Spleen (tissue), 7 donors: ENCODE results near the gene OOSP2.

Source experiments
- POLR2A ChIP-seq, 3 donors: fragments of 450-650 bp; IDR thresholded peaks; one replicate each; pipeline ENCODE4 v1.5.1; 2017; ENCODE audit warnings: antibody characterized with exemption in 3 of 3, mild to moderate bottlenecking in 1 of 3
- POLR2AphosphoS5 ChIP-seq, 3 donors: sonication (generic); formaldehyde crosslinking; IDR thresholded peaks; one replicate each; pipeline ENCODE4 v1.5.1; 2017; ENCODE audit warnings: antibody characterized with exemption in 3 of 3
- TF ChIP-seq, protein P1 (sequence below), 11 experiments: fragments of 200-600 bp in 7 of 11; fragments of 450-650 bp in 4 of 11; sonication (generic) in 4 of 11; IDR thresholded peaks in 8 of 11; conservative IDR thresholded peaks in 3 of 11; 1 replicate in 7 of 11; 2 replicates in 4 of 11; pipeline versions ENCODE4 v1.4.0 to v1.8.0; 2016 to 2021; ENCODE audit warnings: antibody characterized with exemption in 11 of 11, inconsistent platforms in 4 of 11, mild to moderate bottlenecking in 1 of 11
- donor health status: DM: no; HTN: no; CAD: no; lungs with moderate emphysema.
- donor health status: DM: no; HTN: no; CAD: no.
- donor health status: DM: no; HTN: no; CAD: no.

DNA sequence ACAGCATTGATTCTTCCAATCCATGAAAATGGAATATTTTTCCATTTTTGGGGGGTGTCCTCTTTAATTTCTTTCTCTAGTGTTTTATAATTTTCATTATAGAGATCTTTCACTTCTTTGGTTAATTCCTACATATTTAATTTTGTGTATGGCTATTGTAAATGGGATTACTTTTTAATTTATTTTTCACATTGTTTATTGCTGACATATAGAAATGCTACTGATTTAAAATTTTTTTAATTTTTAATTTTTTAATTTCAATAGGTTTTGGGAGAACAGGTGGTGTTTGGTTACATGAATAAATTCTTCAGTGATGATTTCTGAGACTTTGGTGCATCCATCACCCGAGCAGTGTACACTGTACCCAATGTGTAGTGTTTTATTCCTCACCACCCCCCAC is 49.8 kb upstream of the OOSP2 start:
- TF ChIP-seq, protein P1, sequence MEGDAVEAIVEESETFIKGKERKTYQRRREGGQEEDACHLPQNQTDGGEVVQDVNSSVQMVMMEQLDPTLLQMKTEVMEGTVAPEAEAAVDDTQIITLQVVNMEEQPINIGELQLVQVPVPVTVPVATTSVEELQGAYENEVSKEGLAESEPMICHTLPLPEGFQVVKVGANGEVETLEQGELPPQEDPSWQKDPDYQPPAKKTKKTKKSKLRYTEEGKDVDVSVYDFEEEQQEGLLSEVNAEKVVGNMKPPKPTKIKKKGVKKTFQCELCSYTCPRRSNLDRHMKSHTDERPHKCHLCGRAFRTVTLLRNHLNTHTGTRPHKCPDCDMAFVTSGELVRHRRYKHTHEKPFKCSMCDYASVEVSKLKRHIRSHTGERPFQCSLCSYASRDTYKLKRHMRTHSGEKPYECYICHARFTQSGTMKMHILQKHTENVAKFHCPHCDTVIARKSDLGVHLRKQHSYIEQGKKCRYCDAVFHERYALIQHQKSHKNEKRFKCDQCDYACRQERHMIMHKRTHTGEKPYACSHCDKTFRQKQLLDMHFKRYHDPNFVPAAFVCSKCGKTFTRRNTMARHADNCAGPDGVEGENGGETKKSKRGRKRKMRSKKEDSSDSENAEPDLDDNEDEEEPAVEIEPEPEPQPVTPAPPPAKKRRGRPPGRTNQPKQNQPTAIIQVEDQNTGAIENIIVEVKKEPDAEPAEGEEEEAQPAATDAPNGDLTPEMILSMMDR (IDR thresholded peaks at IDR 0.05 in 8 of 11, conservative IDR thresholded peaks at IDR 0.05 in 3 of 11), result no peak
- TF ChIP-seq POLR2A (IDR thresholded peaks at IDR 0.05), result no peak
- no peak for TF ChIP-seq POLR2AphosphoS5 (IDR thresholded peaks at IDR 0.05)
